HG02610 (cell line): ENCODE results near the gene ADARB1.

ENCODE experiments used
- ATAC-seq: cut with Tn5 transposase; IDR thresholded peaks from one replicate; pipeline ENCODE4 v1.9.1; 2021; ENCODE audit warnings: mild to moderate bottlenecking, moderate library complexity; ENCODE audit not compliant: unreplicated experiment

Gene ADARB1

DNA sequence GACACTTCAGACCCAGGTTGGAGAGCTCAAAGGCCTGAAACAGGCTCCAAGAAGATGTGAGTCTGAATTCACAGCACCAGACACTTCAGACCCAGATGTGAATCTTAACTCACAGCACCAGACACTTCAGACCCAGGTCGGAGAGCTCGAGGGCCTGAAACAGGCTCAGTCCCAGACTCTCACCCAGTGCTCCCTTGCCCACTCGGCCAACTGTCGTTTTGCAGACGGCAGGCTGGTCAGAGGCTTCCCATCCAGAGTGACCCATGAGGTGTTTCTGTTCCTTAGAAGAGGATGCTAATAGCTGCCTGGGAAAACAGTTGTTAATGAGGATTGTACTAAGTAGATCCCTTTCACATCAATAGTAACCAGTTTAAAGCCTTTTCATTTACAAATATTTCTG, 88.4 kb downstream of the ADARB1 start:
- ATAC-seq, result no peak

DNA sequence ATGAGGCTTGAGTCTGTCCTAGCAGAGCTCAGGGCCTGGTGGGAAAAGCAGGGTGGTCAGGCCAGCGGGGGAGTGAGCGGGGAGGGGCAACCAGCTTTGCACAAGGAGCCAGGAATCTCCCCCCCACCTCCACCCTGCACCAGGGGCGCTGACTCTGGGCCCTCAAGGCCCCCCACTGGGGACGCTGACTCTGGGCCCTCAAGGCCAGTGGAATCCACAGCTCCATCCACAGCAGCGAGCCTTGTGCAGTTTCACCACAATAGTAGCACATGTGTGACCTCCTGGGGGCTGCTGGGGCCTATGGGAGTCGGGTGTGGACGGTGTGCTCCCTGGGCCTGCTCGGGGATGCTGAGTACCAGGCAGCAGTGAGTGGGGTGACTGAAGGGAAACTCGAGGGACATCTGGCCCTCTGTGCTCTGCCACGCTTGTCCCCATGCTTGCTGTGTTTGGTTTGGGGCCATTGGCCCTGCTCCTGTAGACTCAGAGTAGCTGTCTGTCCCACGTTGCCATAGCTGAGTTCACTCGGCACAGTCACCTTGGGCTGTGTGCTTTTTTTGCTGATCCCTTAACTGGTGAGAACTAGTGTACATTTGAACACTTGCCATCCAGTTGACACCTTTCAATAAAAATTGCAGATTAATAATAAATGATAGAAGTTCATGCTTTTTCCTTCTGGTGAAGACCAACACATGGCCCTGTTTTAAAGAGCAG, 89.2 kb downstream of the ADARB1 start:
- ATAC-seq, result no peak

DNA sequence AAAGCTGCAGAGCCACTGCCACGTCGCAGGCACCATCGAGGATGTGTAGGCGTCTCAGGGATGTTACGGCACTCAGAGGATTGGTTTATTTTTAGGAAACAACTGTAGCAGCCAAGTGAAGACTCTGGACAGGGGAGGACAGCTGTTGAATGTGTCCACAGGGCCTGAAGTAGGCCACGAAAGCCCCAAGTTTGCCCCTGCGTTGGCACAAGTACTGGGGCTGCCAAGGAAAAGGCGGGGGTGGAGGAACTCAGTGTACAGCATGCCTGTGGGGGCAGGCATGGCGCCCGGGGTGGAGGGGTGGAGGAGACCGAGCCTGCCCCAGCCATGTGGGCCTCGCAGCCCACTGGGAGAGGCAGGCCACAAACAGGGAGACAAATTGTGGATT, 89.7 kb downstream of the ADARB1 start:
- no peak for ATAC-seq

DNA sequence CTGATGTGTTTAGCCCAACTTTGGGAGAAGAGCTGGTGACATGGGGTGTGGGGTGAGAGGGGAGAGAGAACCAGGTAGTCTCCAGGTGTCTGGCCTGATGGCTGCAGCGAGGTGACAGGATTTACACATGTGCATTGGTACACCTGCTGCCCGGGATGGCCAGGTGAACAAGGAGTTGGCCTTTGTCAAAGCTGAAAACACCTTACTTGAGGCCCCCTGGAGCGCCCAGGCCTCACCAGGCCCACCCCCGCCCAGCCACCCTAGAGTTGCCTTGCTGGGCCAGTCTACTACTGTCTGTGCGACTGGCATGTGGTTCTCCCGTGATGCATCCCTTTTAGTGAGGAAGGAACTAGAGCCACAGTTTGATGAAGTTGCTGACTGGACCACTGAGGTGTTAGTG, 90.5 kb downstream of the ADARB1 start:
- no peak for ATAC-seq

DNA sequence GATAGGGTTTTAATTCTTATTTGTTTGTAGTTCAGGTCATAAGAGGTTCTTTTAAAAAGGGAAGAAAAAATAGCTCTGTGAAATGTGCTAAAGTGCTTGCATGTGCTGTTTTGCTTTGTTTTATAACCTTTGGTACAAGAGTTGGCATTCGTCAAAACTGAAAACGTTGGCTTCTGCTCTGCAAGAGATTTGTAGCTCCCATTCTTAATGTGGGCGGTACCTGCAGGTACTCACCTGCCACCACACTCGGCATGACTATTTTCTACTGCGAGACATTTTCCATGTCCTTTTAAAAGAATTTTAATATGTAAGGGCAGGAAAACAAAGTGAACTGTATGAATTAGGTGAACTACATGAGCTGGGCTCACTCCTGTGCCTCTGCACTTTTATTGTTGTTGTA, 92.6 kb downstream of the ADARB1 start:
- ATAC-seq, result no peak

DNA sequence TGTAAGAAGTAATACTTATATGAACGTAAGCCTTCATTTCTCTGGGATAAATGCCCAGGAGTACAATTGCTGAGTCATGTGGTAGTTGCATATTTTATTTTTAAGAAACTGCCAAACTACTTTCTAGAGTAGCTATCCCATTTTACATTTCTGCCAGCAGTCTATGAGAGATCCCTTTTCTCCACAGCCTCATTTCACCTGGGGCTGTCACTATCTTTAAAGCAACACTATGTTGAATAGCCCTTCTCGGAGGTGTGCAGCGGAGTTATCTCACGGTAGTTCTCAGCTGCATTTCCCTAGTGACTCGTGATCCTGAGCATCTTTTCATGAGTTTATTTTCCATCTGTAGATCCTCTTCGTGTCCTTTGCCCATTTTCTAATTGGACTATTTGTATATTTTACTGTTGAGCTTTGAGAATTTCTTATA, 93.4 kb downstream of the ADARB1 start:
- no peak for ATAC-seq

DNA sequence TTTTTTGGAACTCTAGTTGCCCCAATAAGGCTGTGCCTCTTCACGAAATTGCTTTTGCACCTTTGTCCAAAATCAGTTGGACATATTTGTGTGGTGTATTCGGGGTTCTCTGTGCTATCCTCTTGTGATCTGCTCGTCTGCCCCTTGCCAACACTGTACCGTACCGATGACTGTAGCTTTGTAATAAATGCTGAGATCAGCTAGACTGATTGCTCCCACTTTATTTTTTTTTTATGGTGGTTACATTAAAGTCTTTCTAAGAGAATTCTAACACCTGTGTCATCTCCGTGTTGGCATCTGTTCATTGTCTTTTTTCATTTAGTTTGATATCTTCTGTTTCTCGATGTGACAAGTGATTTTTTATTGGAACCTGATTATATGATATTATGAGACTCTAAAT, 94.1 kb downstream of the ADARB1 start:
- ATAC-seq, result no peak

DNA sequence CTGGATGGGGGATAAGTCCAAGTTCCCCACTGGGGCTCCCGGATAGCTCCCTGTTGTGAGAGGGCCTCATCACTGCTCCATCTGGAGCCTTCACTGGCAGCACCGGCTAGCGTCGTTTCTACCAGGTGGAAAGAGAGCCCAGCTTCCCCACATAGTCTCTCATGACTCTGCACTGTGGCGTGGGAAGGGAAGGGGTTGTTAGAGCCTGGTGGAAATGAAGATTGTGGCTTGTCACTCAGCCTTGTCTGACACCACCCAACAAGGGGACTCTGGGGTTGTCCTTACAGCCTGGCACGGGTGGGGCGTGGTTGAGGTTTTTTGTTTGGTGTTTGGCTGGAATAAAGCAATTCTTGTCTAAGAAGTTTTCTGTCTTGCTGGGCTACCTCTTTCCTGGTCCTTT, 94.6 kb downstream of the ADARB1 start:
- no peak for ATAC-seq

DNA sequence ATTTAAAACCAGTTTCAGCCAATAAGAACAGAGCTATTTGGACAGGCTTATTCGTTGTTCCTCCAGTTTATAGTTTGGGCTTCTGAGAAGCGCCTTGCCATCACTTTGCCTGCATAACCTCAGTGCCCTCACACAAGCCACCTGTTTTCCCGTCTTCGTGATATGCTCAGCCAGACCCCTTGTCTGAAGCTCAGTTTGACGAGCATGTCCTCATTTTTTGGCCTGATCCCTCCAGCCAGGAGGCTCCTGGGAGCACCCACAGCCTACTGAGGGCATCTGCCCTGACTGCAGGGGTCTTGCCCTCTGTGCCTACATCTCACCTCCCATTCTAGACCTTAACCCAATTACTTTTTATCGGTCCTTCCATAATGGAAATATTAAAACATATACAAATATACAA, 95.3 kb downstream of the ADARB1 start:
- no peak for ATAC-seq

DNA sequence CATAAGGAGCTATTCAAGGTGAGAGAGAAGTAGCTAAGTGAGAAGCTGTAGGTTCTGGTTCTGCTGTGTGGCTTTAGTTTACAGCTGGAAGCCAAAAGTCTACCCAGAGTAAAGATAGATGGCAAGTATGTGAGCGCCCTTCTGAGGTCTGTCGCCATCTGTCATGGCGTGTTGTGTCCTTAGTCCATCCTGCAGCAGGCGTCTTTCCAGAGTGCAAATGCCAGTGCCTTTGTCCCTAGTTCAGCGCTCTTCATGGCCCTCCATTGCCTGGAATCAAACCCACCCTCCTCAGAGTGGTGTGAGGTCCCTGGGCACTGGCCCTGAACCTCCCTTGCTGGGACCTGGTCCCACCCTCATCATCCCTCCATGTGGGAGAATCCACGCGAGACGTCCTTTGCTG, 96.6 kb downstream of the ADARB1 start:
- ATAC-seq, result no peak

DNA sequence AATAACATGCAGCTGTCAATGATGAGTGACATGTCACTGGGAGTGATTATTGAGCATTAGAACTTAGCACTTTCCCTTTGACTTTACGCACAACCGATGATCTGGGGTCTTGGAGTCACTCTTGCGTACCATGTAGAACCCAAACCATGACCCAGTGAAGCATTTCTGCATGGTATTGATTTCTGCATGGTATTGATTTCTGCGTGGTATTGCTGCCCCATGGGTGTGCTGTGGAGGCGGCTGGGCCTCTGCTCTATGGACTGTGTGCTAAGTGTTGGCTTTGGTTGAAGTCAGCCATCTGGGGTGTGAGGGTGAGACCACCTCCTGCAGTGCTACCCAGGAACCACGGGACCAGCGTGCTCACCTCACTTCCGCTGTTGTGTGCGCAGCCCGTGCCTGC, 98.0 kb downstream of the ADARB1 start:
- ATAC-seq, result no peak

DNA sequence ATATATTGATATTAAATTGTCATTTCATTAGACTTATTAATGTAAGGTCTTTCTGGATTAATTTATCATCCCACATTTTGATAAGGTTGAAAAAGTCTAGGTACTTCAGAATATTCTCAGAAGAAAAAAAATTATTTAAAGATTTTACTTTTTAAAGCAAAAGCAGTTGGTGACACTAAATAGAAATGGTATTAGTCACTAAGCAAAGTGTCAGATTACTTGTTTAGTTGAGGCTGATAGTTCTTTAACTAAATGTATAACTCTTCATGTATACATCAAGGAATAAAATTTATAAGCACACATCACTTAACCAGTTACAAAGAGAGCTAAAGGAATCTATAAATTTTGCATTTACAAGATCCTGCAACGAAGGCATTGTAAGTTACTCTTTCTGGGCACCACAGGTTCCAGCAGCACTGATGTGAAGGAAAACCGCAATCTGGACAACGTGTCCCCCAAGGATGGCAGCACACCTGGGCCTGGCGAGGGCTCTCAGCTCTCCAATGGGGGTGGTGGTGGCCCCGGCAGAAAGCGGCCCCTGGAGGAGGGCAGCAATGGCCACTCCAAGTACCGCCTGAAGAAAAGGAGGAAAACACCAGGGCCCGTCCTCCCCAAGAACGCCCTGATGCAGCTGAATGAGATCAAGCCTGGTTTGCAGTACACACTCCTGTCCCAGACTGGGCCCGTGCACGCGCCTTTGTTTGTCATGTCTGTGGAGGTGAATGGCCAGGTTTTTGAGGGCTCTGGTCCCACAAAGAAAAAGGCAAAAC, 101.1 kb downstream of the ADARB1 start:
- ATAC-seq, result no peak

DNA sequence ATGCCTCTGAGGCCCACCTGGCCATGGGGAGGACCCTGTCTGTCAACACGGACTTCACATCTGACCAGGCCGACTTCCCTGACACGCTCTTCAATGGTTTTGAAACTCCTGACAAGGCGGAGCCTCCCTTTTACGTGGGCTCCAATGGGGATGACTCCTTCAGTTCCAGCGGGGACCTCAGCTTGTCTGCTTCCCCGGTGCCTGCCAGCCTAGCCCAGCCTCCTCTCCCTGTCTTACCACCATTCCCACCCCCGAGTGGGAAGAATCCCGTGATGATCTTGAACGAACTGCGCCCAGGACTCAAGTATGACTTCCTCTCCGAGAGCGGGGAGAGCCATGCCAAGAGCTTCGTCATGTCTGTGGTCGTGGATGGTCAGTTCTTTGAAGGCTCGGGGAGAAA, 101.8 kb downstream of the ADARB1 start:
- ATAC-seq, result no peak

DNA sequence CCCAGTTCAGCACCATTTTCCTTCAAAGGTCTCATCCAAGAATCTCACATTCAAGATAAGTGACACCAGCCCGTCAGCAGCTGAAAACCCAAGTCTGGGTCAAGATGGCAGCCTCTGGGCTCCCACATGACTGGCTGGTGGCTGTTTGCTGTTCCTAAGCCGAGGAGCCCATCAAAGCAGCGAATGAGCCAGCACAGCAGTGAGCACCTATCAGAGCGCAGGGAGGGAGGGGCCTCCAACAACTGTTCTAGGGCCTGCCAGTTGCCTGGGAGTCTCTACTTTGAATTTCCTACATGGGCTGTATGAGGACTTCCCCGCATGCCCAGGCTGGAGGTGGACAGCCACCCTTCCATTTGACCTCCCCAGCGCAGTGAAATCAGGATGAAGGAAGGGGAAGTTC, 102.7 kb downstream of the ADARB1 start:
- no peak for ATAC-seq

DNA sequence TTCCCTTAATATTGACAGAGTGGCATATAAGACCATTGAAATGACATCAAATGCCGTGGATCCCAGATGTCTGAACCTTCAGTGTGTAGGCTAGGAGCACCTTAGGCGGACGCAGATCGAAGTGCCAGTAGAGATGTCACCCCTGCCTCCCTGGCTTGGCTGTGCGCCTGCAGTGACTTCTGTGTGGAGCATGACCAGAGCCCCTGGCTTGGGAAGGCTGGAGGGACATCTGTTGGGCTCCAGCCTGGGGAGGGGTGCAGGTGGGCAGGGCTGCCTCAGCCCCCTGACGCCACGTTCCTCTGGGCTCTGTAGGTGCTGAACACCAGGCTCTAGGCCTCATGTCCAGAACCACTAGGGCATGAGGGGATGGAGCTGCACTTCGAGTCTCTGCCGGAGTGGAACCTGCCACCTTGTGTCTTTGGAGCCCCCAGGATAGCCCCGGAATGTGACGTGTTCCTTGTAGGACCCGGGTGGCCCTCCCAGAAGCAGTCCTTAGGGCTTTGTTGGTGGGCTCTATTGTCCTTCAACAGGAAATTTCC, 103.8 kb downstream of the ADARB1 start:
- no peak for ATAC-seq

DNA sequence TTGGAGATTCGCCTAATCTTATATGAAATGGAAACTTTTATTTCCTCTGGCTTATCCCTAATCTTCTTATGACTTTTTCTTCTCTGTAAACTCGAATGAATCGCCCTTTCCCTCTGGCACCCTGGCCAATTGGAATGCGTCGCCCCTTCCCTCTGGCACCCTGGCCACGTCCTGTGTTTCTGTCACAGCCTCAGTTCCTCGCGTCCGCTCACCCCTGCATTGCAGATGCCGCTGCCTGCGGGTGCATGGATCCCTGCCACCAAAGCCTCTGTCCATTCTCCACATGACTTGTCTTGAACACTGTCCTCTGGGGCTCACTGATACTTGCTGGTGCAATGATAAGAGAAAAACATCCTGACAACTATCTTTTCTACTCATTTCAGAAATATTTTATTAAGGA, 104.6 kb downstream of the ADARB1 start:
- ATAC-seq, result no peak

DNA sequence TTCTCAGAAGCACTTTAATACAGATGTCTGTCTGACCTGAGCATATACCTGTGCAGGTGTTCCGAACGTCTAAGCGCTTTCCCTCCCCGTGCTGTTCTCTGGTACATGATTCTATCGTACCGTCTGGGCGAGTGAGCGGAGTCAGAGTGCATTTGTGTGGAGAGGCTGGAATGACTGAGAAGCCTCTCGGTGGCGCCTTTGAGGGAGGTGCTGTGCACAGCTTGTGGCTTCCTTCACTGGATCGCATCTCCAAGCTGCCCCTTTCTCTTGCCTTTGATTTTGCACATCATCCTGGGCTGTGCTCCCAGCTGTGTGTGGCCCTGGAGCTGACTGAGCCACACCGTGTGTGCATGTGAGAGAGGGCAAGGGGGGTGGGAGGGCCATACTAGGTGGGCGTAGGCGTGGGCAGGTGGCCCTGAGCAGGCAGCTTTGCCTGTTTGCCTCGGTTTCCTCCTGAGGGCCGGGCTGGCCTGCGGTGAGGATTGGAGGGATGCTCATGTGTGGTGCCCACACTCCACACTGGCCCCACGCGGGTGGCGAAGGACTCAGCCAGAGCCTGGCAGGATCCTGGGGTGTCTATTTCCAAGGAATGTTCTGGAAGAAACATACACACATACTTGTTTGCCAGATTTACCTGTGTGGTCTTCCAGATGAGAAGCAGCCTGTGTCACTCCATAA, 105.3 kb downstream of the ADARB1 start:
- ATAC-seq, result no peak

DNA sequence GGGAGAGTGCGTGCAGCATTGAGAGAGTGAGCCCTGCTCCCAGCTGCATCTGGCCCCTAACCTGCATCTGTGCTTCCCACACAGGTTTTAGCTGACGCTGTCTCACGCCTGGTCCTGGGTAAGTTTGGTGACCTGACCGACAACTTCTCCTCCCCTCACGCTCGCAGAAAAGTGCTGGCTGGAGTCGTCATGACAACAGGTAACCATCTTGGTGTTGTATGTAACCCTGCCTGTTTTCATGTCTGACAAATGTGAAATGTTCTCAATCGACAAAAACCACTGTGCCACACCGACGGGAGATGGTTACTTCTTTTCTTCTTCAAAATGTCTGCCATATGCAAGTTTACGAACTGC, 105.8 kb downstream of the ADARB1 start:
- no peak for ATAC-seq

DNA sequence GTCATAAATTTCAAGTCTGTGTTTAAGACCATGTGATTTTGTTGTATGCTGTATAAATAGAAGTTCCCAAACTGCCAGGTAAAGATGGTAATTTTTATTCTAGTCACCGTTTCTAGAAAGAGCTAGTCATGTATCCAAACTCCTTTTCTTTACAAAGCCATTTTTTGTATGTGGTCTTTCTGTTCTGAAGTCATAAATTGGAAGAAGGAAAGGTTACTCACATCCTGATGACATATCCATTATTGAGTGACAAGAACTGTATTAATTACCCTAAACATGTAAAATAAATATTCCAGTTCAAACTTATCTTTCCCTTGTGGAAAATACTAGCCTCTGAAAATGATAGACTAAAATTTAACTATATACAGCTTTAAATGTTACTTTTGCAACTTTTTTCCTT, 108.6 kb downstream of the ADARB1 start:
- ATAC-seq, result no peak

DNA sequence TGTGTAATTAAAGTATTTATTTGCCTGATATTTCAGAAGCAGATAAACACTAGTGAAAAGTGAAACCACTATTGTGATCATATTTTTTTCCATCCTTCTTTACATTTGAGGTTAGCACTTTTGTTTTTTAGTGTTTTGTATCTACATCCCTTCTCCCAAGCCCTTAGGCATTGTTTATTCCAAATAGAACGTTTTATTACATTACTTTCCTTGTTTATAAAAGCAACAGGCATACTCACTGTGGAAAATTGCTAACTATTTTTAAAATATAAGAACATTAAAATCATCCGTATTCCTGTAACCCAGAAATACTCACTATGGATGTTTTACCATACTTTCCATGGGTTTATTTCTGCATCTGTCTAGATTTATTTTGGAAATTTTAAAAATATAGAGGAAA, 109.5 kb downstream of the ADARB1 start:
- no peak for ATAC-seq

DNA sequence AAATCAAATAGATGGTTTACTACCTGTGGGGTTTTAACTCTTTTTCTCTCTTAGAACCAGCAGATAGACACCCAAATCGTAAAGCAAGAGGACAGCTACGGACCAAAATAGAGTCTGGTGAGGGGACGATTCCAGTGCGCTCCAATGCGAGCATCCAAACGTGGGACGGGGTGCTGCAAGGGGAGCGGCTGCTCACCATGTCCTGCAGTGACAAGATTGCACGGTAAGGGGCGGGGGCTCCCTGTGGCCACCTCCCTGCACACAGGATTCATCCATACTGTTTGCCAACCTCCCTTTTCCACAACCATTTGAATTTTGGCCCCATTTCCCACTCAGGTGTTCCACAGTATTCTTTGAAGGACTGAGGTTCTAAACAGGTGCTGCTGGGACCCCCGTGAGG, 110.5 kb downstream of the ADARB1 start:
- ATAC-seq, result no peak

DNA sequence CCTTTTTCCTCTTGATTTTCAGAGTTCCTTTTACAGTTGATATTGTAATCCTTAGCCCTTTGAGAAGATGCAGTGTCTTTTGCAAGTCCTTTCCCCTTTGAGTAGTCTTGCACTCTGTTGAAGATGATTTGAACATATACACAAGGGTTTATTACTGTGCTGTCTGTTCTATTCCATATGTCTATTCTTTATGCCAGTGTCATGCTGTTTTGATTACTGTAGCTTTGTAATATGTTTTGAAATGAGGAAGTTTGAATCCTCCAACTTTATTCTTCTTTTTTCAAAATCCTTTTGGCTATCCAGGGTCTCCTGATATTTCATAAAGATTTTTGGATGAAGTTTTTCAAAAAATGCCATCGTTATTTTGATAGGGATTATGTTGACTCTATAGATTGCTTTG, 112.3 kb downstream of the ADARB1 start:
- no peak for ATAC-seq
